GM23248 (cell line): ENCODE data around the gene ZBTB46. TPM values are rescaled to one million over a fixed set of nuclear protein-coding genes. Genes with fewer than 3 reads are reported as not detected.

Experiments
- DNase-seq: peaks from one replicate; pipeline ENCODE4 v3.0.0-alpha.2; 2015
- H2AFZ ChIP-seq: fragments of 200-600 bp; sonication (generic); 2 replicates; pipeline ENCODE4 v1.6.1; 2016; ENCODE audit warnings: antibody characterized with exemption
- H3F3A ChIP-seq: fragments of 200-600 bp; sonication (generic); 2 replicates; pipeline ENCODE4 v1.6.1; 2016; ENCODE audit warnings: mild to moderate bottlenecking, antibody characterized with exemption, mixed run types; ENCODE audit not compliant: insufficient read depth
- H3K27ac ChIP-seq: fragments of 200-600 bp; sonication (generic); 2 replicates; pipeline ENCODE4 v1.5.1; 2016; ENCODE audit warnings: mild to moderate bottlenecking
- H3K27me3 ChIP-seq: fragments of 200-600 bp; sonication (generic); replicated peaks from 2 replicates; pipeline ENCODE4 v1.6.1; 2016; ENCODE audit warnings: mild to moderate bottlenecking; ENCODE audit not compliant: insufficient read depth
- H3K36me3 ChIP-seq: fragments of 200-600 bp; sonication (generic); 2 replicates; pipeline ENCODE4 v1.6.1; 2016; ENCODE audit warnings: low read depth, mild to moderate bottlenecking
- H3K4me1 ChIP-seq: fragments of 200-600 bp; sonication (generic); 2 replicates; pipeline ENCODE4 v1.6.1; 2016; ENCODE audit warnings: mild to moderate bottlenecking; ENCODE audit not compliant: insufficient read depth
- H3K4me2 ChIP-seq: fragments of 200-600 bp; sonication (generic); one replicate; pipeline ENCODE4 v1.6.1; 2016; ENCODE audit warnings: mild to moderate bottlenecking; ENCODE audit not compliant: unreplicated experiment
- H3K4me3 ChIP-seq: fragments of 200-600 bp; sonication (generic); 2 replicates; pipeline ENCODE4 v1.5.1; 2016; ENCODE audit warnings: mild to moderate bottlenecking
- H3K79me2 ChIP-seq: fragments of 200-600 bp; sonication (generic); 2 replicates; pipeline ENCODE4 v1.6.1; 2016; ENCODE audit warnings: mild to moderate bottlenecking; ENCODE audit not compliant: insufficient read depth
- H3K9ac ChIP-seq: fragments of 200-600 bp; sonication (generic); 2 replicates; pipeline ENCODE4 v1.6.1; 2016; ENCODE audit warnings: mild to moderate bottlenecking
- H3K9me2 ChIP-seq: fragments of 200-600 bp; sonication (generic); 2 replicates; pipeline ENCODE4 v1.6.1; 2016; ENCODE audit warnings: mixed run types, mild to moderate bottlenecking, moderate library complexity; ENCODE audit not compliant: insufficient read depth
- H3K9me3 ChIP-seq: fragments of 200-600 bp; sonication (generic); one replicate; pipeline ENCODE4 v1.6.1; 2017; ENCODE audit warnings: low read depth
- H4K20me1 ChIP-seq: fragments of 200-600 bp; sonication (generic); 2 replicates; pipeline ENCODE4 v1.6.0; 2016; ENCODE audit not compliant: insufficient read depth
- EZH2 ChIP-seq: fragments of 200-600 bp; sonication (generic); IDR thresholded peaks from 2 replicates; pipeline ENCODE4 v1.6.1; 2018; ENCODE audit warnings: antibody characterized with exemption, mild to moderate bottlenecking; ENCODE audit not compliant: insufficient read depth, poor library complexity, severe bottlenecking
- EZH2phosphoT487 ChIP-seq: fragments of 200-600 bp; sonication (generic); IDR thresholded peaks from 2 replicates; pipeline ENCODE4 v1.6.1; 2018; ENCODE audit warnings: antibody characterized with exemption, moderate library complexity, mild to moderate bottlenecking, low read depth; ENCODE audit not compliant: insufficient read depth
- WGBS, 2 experiments: methylation state at CpG; one replicate each; pipeline ENCODE4 v1.1.6; 2015 to 2017; ENCODE audit warnings: low lambda C conversion rate in 2 of 2, low coverage in 1 of 2; ENCODE audit errors: missing lambda C conversion rate in 2 of 2; 5-methylcytosine and 5-hydroxymethylcytosine counted together
- in situ Hi-C: fragments of 300-500 bp; cut with MboI; formaldehyde crosslinking; loops from 2 replicates; pipeline ENCODE4 v1.15.0; 2020
- polyA plus RNA-seq: library from polyadenylated mRNA; unstranded; fragments of >200 nt; fragmentation: Nextera tagmentation; extraction: Ambion mirVana; gene quantifications from 2 replicates; pipeline ENCODE4 v1.2.1, GENCODE V29; 2016
- total RNA-seq: library from RNA; depleted of rRNA; stranded (reverse); fragments of >200 nt; shearing (Covaris generic); gene quantifications from 2 replicates; pipeline ENCODE4 v1.2.3, GENCODE V29; 2014

The ZBTB46 gene
- total and polyA plus RNA-seq, 2 experiments from 2014 or later: 0.33 to 1.9 TPM

- Histone ChIP-seq H3K27ac (no peak overlapping the region), H3K9me2 (no peaks in the 10 kb centered on the region), H3K4me3 (no peak overlapping the region), H4K20me1 (no peaks in the 10 kb centered on the region), H3K27me3 (no peaks in the 10 kb centered on the region), H3K9ac (no peak overlapping the region), H3K9me3 (no peaks in the 10 kb centered on the region), H3K36me3 (0 out of 2 replicates have a peak, but pooled peaks cover 3% of the 10 kb centered on the region), H2AFZ (no peak overlapping the region), H3F3A (no peaks in the 10 kb centered on the region; the same call in 1 of the 2 replicates), H3K4me2 (no peak overlapping the region), H3K4me1 (peaks cover 32% of the 10 kb centered on the region), H3K79me2 (peaks cover 47% of the 10 kb centered on the region)
- 80 to 83% methylated on average over 13 of the region's 13 CpGs for WGBS, 2 experiments
- TF ChIP-seq EZH2: no peak
- no peak for TF ChIP-seq EZH2phosphoT487
- in situ Hi-C loops: no loop called here
- DNase-seq: no peak
Measured at GRCh38 chr20:63702751-63703470, 128.2 kb downstream of the ZBTB46 start.

- no peak for TF ChIP-seq EZH2
- TF ChIP-seq EZH2phosphoT487: no peak
- Histone ChIP-seq H3K27me3 (no peaks in the 10 kb centered on the region), H3K4me1 (peaks cover 35% of the 10 kb centered on the region), H3F3A (no peaks in the 10 kb centered on the region; the same call in 1 of the 2 replicates), H3K9me2 (no peaks in the 10 kb centered on the region), H3K36me3 (0 out of 2 replicates have a peak, but pooled peaks cover 3% of the 10 kb centered on the region), H3K79me2 (peaks cover 40% of the 10 kb centered on the region), H3K9ac (no peak overlapping the region), H3K27ac (no peak overlapping the region), H3K4me3 (no peak overlapping the region), H3K9me3 (no peaks in the 10 kb centered on the region), H3K4me2 (no peak overlapping the region), H4K20me1 (no peaks in the 10 kb centered on the region), H2AFZ (no peak overlapping the region)
- no peak for DNase-seq
- WGBS, 2 experiments: 79 to 86% methylated on average over 14 to 16 of the region's 16 CpGs
- in situ Hi-C loops: no loop called here
Measured at GRCh38 chr20:63702036-63702665, 128.9 kb downstream of the ZBTB46 start.

GRCh38 chr20:63701329-63702035, 129.6 kb downstream of the ZBTB46 start:
- Histone ChIP-seq H2AFZ (no peak overlapping the region), H3K27ac (no peak overlapping the region), H3K4me1 (peaks cover 32% of the 10 kb centered on the region), H3K9me2 (no peaks in the 10 kb centered on the region), H3K4me3 (no peak overlapping the region), H3K4me2 (no peak overlapping the region), H3K27me3 (no peaks in the 10 kb centered on the region), H3K9ac (no peak overlapping the region), H4K20me1 (no peaks in the 10 kb centered on the region), H3K9me3 (no peaks in the 10 kb centered on the region), H3K79me2 (peaks cover 33% of the 10 kb centered on the region), H3K36me3 (0 out of 2 replicates have a peak, but pooled peaks cover 3% of the 10 kb centered on the region), H3F3A (no peaks in the 10 kb centered on the region; the same call in 1 of the 2 replicates)
- in situ Hi-C loops: no loop called here
- 85 to 94% methylated on average over 5 to 14 of the region's 14 CpGs for WGBS, 2 experiments
- no peak for DNase-seq
- TF ChIP-seq EZH2 (no peak), EZH2phosphoT487 (no peak)

- Histone ChIP-seq H3K9me3 (no peaks in the 10 kb centered on the region), H3K4me2 (no peak overlapping the region), H3F3A (no peaks in the 10 kb centered on the region; the same call in 1 of the 2 replicates), H2AFZ (no peak overlapping the region), H3K4me3 (no peak overlapping the region), H3K79me2 (peaks cover 28% of the 10 kb centered on the region), H3K36me3 (0 out of 2 replicates have a peak, but pooled peaks cover 3% of the 10 kb centered on the region), H3K9ac (no peak overlapping the region), H3K27ac (no peak overlapping the region), H3K9me2 (no peaks in the 10 kb centered on the region), H4K20me1 (no peaks in the 10 kb centered on the region), H3K27me3 (no peaks in the 10 kb centered on the region), H3K4me1 (peaks cover 27% of the 10 kb centered on the region)
- no peak for TF ChIP-seq EZH2phosphoT487
- TF ChIP-seq EZH2: no peak
- WGBS, 2 experiments: 57 to 79% methylated on average over 4 to 5 of the region's 5 CpGs
- no peak for DNase-seq
- in situ Hi-C loops: no loop called here
Measured at GRCh38 chr20:63701051-63701328, 130.1 kb downstream of the ZBTB46 start.
